HepG2 (cell line): ENCODE results near the gene MED1. TPM values are rescaled to one million over a fixed set of nuclear protein-coding genes. Genes with fewer than 3 reads are reported as not detected.
"Not testable (repeated sequence)": the region's sequence is repeated elsewhere in the genome, so short reads cannot be mapped to it uniquely, and the experiment has no call there.

ENCODE experiments used
- ATAC-seq: fragments of 200-7000 bp; cut with Tn5 transposase; 3 replicates; pipeline ENCODE4 v1.9.1; 2020; ENCODE audit warnings: mild to moderate bottlenecking, moderate library complexity
- BruUV-seq: library from RNA; stranded (reverse); fragments of 400-500 nt; replicated peaks from 2 replicates; lab custom pipeline; 2021; lab: Mats Ljungman, UMichigan
- CTCF ChIA-PET: fragments of 300-600 bp; formaldehyde crosslinking; extraction: SDS; loops from one replicate; lab custom pipeline; 2021; ENCODE audit warnings: low total read pairs, inconsistent platforms, low intra/inter-chr PET ratio; lab: Yijun Ruan, JAX
- POLR2A ChIA-PET: fragments of 350-600 bp; sonication (Branson Sonifier 250); formaldehyde crosslinking; loops from one replicate; lab custom pipeline; 2020; ENCODE audit warnings: antibody characterized with exemption, inconsistent platforms; lab: Yijun Ruan, JAX
- DNase-seq: peaks from one replicate; pipeline ENCODE4 v3.0.0-alpha.2; 2015; ENCODE audit warnings: low spot score
- FAIRE-seq: peaks from 3 replicates; lab custom pipeline; 2011; peaks lifted over from hg19 to GRCh38; lab: Jason Lieb, UNC
- H2AFZ ChIP-seq: one replicate; pipeline ENCODE4 v1.6.1; 2011; ENCODE audit warnings: low read length, inconsistent platforms
- H3K27ac ChIP-seq: fragments of 300-600 bp; 3 replicates; pipeline ENCODE4 v1.8.0; 2011; ENCODE audit warnings: mixed run types, mild to moderate bottlenecking, mixed read lengths, low read length, inconsistent platforms; ENCODE audit not compliant: insufficient read depth; ENCODE audit errors: extremely low read length
- H3K27me3 ChIP-seq, 2 experiments: fragments of 200-600 bp in 1 of 2; 2 replicates in 1 of 2; 3 replicates in 1 of 2; pipeline versions ENCODE4 v1.6.0 to v1.8.0; 2011; ENCODE audit warnings: low read length in 2 of 2, mild to moderate bottlenecking in 2 of 2, moderate library complexity in 2 of 2, inconsistent platforms in 1 of 2; ENCODE audit not compliant: insufficient read depth in 2 of 2, control insufficient read depth in 1 of 2
- H3K36me3 ChIP-seq, 2 experiments: fragments of 200-600 bp in 1 of 2; replicated peaks in 1 of 2; 2 replicates in 1 of 2; 3 replicates in 1 of 2; pipeline versions ENCODE4 v1.5.1 to v1.8.0; 2011; ENCODE audit warnings: low read length in 2 of 2, inconsistent platforms in 1 of 2; ENCODE audit not compliant: insufficient read depth in 2 of 2, control insufficient read depth in 1 of 2
- H3K4me1 ChIP-seq: 2 replicates; pipeline ENCODE4 v1.5.1; 2012; ENCODE audit warnings: low read length, inconsistent platforms; ENCODE audit not compliant: insufficient read depth
- H3K4me2 ChIP-seq: 2 replicates; pipeline ENCODE4 v1.6.0; 2011; ENCODE audit warnings: low read depth, low read length, inconsistent platforms
- H3K4me3 ChIP-seq, 3 experiments: fragments of 200-600 bp in 1 of 3; sonication (generic), shearing (Covaris generic) in 1 of 3; replicated peaks in 1 of 3; 2 replicates each; pipeline ENCODE4 v1.5.1; 2011 to 2016; ENCODE audit warnings: low read length in 3 of 3, inconsistent platforms in 2 of 3, low read depth in 2 of 3, mild to moderate bottlenecking in 2 of 3, control low read depth in 1 of 3, mixed read lengths in 1 of 3; ENCODE audit not compliant: insufficient read depth in 1 of 3
- H3K79me2 ChIP-seq: one replicate; pipeline ENCODE4 v1.6.1; 2011; ENCODE audit warnings: low read length, inconsistent platforms; ENCODE audit not compliant: insufficient read depth
- H3K9ac ChIP-seq: 2 replicates; pipeline ENCODE4 v1.6.0; 2011; ENCODE audit warnings: mild to moderate bottlenecking, low read depth, low read length, inconsistent platforms; ENCODE audit not compliant: insufficient read depth
- H3K9me3 ChIP-seq: 2 replicates; pipeline ENCODE4 v1.5.1; 2012; ENCODE audit warnings: mild to moderate bottlenecking, low read length
- H4K20me1 ChIP-seq: 2 replicates; pipeline ENCODE4 v1.6.0; 2011; ENCODE audit warnings: inconsistent platforms, mild to moderate bottlenecking, low read length, moderate library complexity; ENCODE audit not compliant: insufficient read depth
- BHLHE40 ChIP-seq: IDR thresholded peaks from 2 replicates; pipeline ENCODE4 v1.6.1; 2011; ENCODE audit warnings: low read length, improper control_type of control experiment
- KAT8 ChIP-seq: IDR thresholded peaks from 2 replicates; pipeline ENCODE4 v1.6.1; 2016; ENCODE audit warnings: missing genetic modification reagents, missing compliant biosample characterization
- MEF2D ChIP-seq: sonication (generic); formaldehyde crosslinking; IDR thresholded peaks from 2 replicates; pipeline ENCODE4 v1.5.1; 2020; ENCODE audit warnings: mild to moderate bottlenecking, missing genetic modification reagents
- MXD1 ChIP-seq: sonication (generic); formaldehyde crosslinking; IDR thresholded peaks from 2 replicates; pipeline ENCODE4 v1.4.0; 2020; ENCODE audit warnings: mild to moderate bottlenecking, missing genetic modification reagents
- RFX3 ChIP-seq: IDR thresholded peaks from 2 replicates; pipeline ENCODE4 v1.6.1; 2016; ENCODE audit warnings: missing biosample characterization, missing genetic modification reagents
- RXRA ChIP-seq: sonication (generic); formaldehyde crosslinking; IDR thresholded peaks from 2 replicates; pipeline ENCODE4 v1.5.1; 2020; ENCODE audit warnings: missing genetic modification reagents
- SALL1 ChIP-seq: sonication (generic); formaldehyde crosslinking; IDR thresholded peaks from 2 replicates; pipeline ENCODE4 v1.8.0; 2022; ENCODE audit warnings: mild to moderate bottlenecking, missing genetic modification reagents
- ZNF629 ChIP-seq: sonication (generic); formaldehyde crosslinking; conservative IDR thresholded peaks from 2 replicates; pipeline ENCODE4 v1.5.0; 2020; ENCODE audit warnings: missing genetic modification reagents
- ZNF772 ChIP-seq: sonication (generic); formaldehyde crosslinking; IDR thresholded peaks from 2 replicates; pipeline ENCODE4 v1.5.0; 2020; ENCODE audit warnings: mild to moderate bottlenecking, missing genetic modification reagents
- WGBS: methylation state at CpG from one replicate; pipeline ENCODE4 v1.1.6; 2017; ENCODE audit warnings: low lambda C conversion rate; 5-methylcytosine and 5-hydroxymethylcytosine counted together
- in situ Hi-C: cut with HindIII; loops from 2 replicates; pipeline ENCODE4 v1.10.0; 2017; ENCODE audit warnings: low pct_unique_long_range_greater_than_20kb; ENCODE audit not compliant: extremely low pct_ligation_motif_present
- intact Hi-C: fragments of 100-400 bp; cut with micrococcal nuclease; formaldehyde crosslinking; loops from one replicate; pipeline ENCODE4 v1.10.0; 2022; ENCODE audit not compliant: unreplicated experiment
- polyA plus RNA-seq, 8 experiments: library from polyadenylated mRNA; depleted of rRNA in 3 of 8; stranded (reverse) in 7 of 8; unstranded in 1 of 8; fragments of >200 nt; fragmentation: Illumina TruSeq in 4 of 8; extraction: Trizol in 4 of 8; gene quantifications; 2 replicates each; pipeline versions ENCODE4 v1.2.1 to v1.2.3, GENCODE V29; 2011 to 2016; ENCODE audit warnings: low read depth in 4 of 8, missing spikeins in 1 of 8, mixed read lengths in 1 of 8; ENCODE audit not compliant: insufficient read depth in 1 of 8
- total RNA-seq, 5 experiments: library from RNA; depleted of rRNA; stranded (reverse); fragments of >200 nt; fragmentation: Illumina TruSeq; extraction: Trizol; gene quantifications; 2 replicates each; pipeline ENCODE4 v1.2.3, GENCODE V29; 2016; ENCODE audit warnings: low read depth in 1 of 5
- TF ChIP-seq, protein P1 (sequence below): sonication (generic); formaldehyde crosslinking; IDR thresholded peaks from 2 replicates; pipeline ENCODE4 v1.8.0; 2022; ENCODE audit warnings: mild to moderate bottlenecking, missing genetic modification reagents
- TF ChIP-seq, protein P2 (sequence below): sonication (generic); formaldehyde crosslinking; IDR thresholded peaks from 2 replicates; pipeline ENCODE4 v1.5.1; 2020; ENCODE audit warnings: mild to moderate bottlenecking, moderate library complexity, missing genetic modification reagents
- TF ChIP-seq, protein P3 (sequence below): sonication (generic); formaldehyde crosslinking; IDR thresholded peaks from 2 replicates; pipeline ENCODE4 v1.4.0; 2020; ENCODE audit warnings: mild to moderate bottlenecking, missing genetic modification reagents

The MED1 gene
- total and polyA plus RNA-seq, 2 of the 13 experiments (the other 11 are each of a cell fraction or from before 2014, with no cell fraction given): 37.5 to 40.1 TPM

GRCh38 chr17:39487946-39488345 is 36.9 kb upstream of the MED1 start:
- whole genome bisulfite sequencing: 99% methylated on average over 4 of the region's 4 CpGs
- ATAC-seq (no peak), DNase-seq (no peak)
- no peaks in the 10 kb centered on the region for H4K20me1 ChIP-seq
- peaks cover 14 to 35% of the 10 kb centered on the region in 2 experiments; a peak in 4 of 5 replicates for H3K36me3 ChIP-seq
- H3K27ac ChIP-seq: no peak overlapping the region
- in situ Hi-C loops (no loop called here), intact Hi-C loops (loop anchor here (1.0 kb wide), 1 partner anchor 31 kb away; no protein-coding TSS in a partner anchor)
- no peaks in the 10 kb centered on the region for H3K4me1 ChIP-seq
- TF ChIP-seq, protein P1, sequence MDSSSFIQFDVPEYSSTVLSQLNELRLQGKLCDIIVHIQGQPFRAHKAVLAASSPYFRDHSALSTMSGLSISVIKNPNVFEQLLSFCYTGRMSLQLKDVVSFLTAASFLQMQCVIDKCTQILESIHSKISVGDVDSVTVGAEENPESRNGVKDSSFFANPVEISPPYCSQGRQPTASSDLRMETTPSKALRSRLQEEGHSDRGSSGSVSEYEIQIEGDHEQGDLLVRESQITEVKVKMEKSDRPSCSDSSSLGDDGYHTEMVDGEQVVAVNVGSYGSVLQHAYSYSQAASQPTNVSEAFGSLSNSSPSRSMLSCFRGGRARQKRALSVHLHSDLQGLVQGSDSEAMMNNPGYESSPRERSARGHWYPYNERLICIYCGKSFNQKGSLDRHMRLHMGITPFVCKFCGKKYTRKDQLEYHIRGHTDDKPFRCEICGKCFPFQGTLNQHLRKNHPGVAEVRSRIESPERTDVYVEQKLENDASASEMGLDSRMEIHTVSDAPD (CRISPR knock-in tag): no peak
- no peak for TF ChIP-seq MEF2D (CRISPR knock-in tag)
- no peak for TF ChIP-seq ZNF629 (CRISPR knock-in tag)
- TF ChIP-seq RFX3 (CRISPR knock-in tag): no peak
- TF ChIP-seq, protein P2, sequence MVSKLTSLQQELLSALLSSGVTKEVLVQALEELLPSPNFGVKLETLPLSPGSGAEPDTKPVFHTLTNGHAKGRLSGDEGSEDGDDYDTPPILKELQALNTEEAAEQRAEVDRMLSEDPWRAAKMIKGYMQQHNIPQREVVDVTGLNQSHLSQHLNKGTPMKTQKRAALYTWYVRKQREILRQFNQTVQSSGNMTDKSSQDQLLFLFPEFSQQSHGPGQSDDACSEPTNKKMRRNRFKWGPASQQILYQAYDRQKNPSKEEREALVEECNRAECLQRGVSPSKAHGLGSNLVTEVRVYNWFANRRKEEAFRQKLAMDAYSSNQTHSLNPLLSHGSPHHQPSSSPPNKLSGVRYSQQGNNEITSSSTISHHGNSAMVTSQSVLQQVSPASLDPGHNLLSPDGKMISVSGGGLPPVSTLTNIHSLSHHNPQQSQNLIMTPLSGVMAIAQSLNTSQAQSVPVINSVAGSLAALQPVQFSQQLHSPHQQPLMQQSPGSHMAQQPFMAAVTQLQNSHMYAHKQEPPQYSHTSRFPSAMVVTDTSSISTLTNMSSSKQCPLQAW (CRISPR knock-in tag): no peak
- no peak for TF ChIP-seq KAT8 (CRISPR knock-in tag)
- no peak for TF ChIP-seq ZNF772
- TF ChIP-seq, protein P3, sequence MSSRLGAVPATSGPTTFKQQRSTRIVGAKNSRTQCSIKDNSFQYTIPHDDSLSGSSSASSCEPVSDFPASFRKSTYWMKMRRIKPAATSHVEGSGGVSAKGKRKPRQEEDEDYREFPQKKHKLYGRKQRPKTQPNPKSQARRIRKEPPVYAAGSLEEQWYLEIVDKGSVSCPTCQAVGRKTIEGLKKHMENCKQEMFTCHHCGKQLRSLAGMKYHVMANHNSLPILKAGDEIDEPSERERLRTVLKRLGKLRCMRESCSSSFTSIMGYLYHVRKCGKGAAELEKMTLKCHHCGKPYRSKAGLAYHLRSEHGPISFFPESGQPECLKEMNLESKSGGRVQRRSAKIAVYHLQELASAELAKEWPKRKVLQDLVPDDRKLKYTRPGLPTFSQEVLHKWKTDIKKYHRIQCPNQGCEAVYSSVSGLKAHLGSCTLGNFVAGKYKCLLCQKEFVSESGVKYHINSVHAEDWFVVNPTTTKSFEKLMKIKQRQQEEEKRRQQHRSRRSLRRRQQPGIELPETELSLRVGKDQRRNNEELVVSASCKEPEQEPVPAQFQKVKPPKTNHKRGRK (CRISPR knock-in tag): no peak
- no peak for TF ChIP-seq MXD1
- no peak for TF ChIP-seq BHLHE40
- no peak for TF ChIP-seq RXRA (CRISPR knock-in tag)
- TF ChIP-seq SALL1: no peak
- TF ChIP-seq, all 625 proteins: peak for 0
- peaks cover 10% of the 10 kb centered on the region for H3K79me2 ChIP-seq
- no peak overlapping the region for H3K4me2 ChIP-seq
- no peaks in the 10 kb centered on the region for H3K9me3 ChIP-seq
- no peak for FAIRE-seq
- ChIA-PET CTCF (no interaction called here), POLR2A (interaction anchor here (1.0 to 1.8 kb wide), 2 partner anchors 26 to 27 kb away, joined by 3 to 6 read pairs; partner anchors contain the start of gene CDK12)
- no peaks in the 10 kb centered on the region for H3K27me3 ChIP-seq
- H3K4me3 ChIP-seq: no peak overlapping the region
- H2AFZ ChIP-seq: no peak overlapping the region
- no TSS peak for BruUV-seq
- no peak overlapping the region for H3K9ac ChIP-seq

DNA sequence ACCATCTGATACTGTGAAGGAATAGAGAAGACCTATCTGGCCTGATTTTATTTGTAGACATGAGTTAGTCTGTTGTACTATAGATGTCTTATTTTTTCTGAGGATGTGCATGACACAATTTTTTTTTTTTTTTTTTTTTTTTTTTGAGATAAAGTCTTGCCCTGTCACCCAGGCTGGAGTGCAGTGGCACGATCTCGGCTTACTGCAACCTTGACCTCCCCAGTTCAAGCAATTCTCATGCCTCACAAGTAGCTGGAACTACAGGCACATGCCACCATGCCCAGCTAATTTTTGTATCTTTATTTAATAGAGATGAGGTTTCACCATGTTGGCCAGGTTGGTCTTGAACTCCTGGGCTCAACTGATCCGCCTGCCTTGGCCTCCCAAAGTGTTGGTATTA is 36.4 kb upstream of the MED1 start:
- H3K36me3 ChIP-seq: peaks cover 14 to 30% of the 10 kb centered on the region in 2 experiments; a peak in 4 of 5 replicates
- BruUV-seq, FAIRE-seq, H3K4me2 ChIP-seq, H4K20me1 ChIP-seq, H3K9me3 ChIP-seq, H2AFZ ChIP-seq, H3K27ac ChIP-seq, in situ Hi-C loops, H3K27me3 ChIP-seq, DNase-seq, ATAC-seq, H3K4me1 ChIP-seq, H3K4me3 ChIP-seq, H3K79me2 ChIP-seq, H3K9ac ChIP-seq, CTCF ChIA-PET: not testable (repeated sequence)
- intact Hi-C loops: loop anchor here (1.0 kb wide), 1 partner anchor 32 kb away; no protein-coding TSS in a partner anchor
- 97% methylated on average over 3 of the region's 3 CpGs for WGBS
- POLR2A ChIA-PET: interaction anchor here (1.8 kb wide), 1 partner anchor 26 kb away, joined by 6 read pairs; the partner anchor contains the start of gene CDK12
